ENCODE measurements around the gene LYG1.
"Not testable (repeated sequence)": the region's sequence is repeated elsewhere in the genome, so short reads cannot be mapped to it uniquely, and the experiment has no call there.

Gene LYG1

GRCh38 chr2:99301097-99301496 is at the start of gene LYG1:
TSS of gene LYG1 (minus strand) at chr2:99301197. CDS start at chr2:99295670, 5,527 bp downstream.
- peak within 1 kb of the TSS; percentile 23 to 93 (median 82) for H3K27ac Mint-ChIP-seq
- H3K9me3 Mint-ChIP-seq; H3K27me3 Mint-ChIP-seq (ENCODE audit: low read depth); H3K4me1 Mint-ChIP-seq; H3K4me3 Mint-ChIP-seq: not testable (repeated sequence)
- H3K36me3 Mint-ChIP-seq (ENCODE audit: low read depth), result peaks cover 30% of the 10 kb centered on the region

- H3K27ac Mint-ChIP-seq, result no peak overlapping the region
- no peaks in the 10 kb centered on the region for H3K9me3 Mint-ChIP-seq
- H3K4me3 Mint-ChIP-seq, result no peak overlapping the region
- H3K4me1 Mint-ChIP-seq, result no peaks in the 10 kb centered on the region
- no peak for TF ChIP-seq CTCF (IDR thresholded peaks at IDR 0.05; ENCODE audit: unreplicated experiment in 3 of 3)
- no peaks in the 10 kb centered on the region for H3K27me3 Mint-ChIP-seq (ENCODE audit: low read depth)
- H3K36me3 Mint-ChIP-seq (ENCODE audit: low read depth), result no peaks in the 10 kb centered on the region
Measured at GRCh38 chr2:99350194-99350593, 49.2 kb upstream of the LYG1 start.

GRCh38 chr2:99348173-99348572 is 47.2 kb upstream of the LYG1 start:
- Mint-ChIP-seq H3K4me1 (no peaks in the 10 kb centered on the region), H3K27me3 (ENCODE audit: low read depth) (no peaks in the 10 kb centered on the region), H3K27ac (no peak overlapping the region), H3K36me3 (ENCODE audit: low read depth) (no peaks in the 10 kb centered on the region), H3K4me3 (no peak overlapping the region), H3K9me3 (no peaks in the 10 kb centered on the region)
- no peak for TF ChIP-seq CTCF (IDR thresholded peaks at IDR 0.05; ENCODE audit: unreplicated experiment in 3 of 3)

DNA sequence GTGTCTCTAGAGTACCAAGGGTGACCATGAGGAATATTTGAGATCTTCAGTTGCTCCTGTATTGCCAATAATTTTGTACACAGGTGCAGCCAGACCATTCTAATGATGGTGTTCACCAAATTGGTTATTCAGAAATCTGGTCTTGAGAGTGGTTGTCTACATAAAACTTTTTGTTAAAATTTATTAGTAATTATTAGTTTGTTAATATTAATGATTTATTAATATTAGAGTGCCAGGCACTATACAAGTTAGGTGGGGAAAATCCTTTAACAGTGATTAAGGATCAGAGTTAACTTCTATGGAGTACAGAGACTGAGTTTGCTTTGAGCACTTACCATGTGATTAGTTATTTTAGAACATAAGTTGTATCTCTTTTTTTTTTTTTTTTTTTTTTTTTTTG is 45.2 kb upstream of the LYG1 start:
- no peaks in the 10 kb centered on the region for H3K27me3 Mint-ChIP-seq (ENCODE audit: low read depth)
- TF ChIP-seq CTCF (IDR thresholded peaks at IDR 0.05; ENCODE audit: unreplicated experiment in 3 of 3), result no peak

DNA sequence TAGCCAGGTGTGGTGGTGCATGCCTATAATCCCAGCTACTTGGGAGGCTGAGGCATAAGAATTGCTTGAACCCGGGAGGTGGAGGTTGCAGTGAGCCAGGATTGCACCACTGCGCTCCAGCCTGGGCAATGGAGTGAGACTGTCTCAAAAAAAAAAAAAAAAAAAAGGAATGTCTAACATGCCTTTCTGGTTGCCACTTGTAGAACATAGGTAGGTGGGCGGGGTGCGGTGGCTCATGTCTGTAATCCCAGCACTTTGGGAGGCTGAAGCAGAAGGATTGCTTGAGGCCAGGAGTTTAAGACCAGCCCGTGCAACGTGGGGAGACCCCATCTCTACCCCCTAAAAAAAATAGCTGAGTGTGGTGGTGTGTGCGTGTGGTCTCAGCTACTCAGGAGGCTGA is 44.4 kb upstream of the LYG1 start:
- H3K27me3 Mint-ChIP-seq (ENCODE audit: low read depth); H3K9me3 Mint-ChIP-seq; H3K4me3 Mint-ChIP-seq; H3K36me3 Mint-ChIP-seq (ENCODE audit: low read depth); H3K4me1 Mint-ChIP-seq; H3K27ac Mint-ChIP-seq: not testable (repeated sequence)

More for the DNA sequence above, 45.2 kb upstream of the LYG1 start:
- Mint-ChIP-seq H3K4me1 (no peaks in the 10 kb centered on the region), H3K27ac (no peak overlapping the region), H3K9me3 (no peaks in the 10 kb centered on the region), H3K4me3 (no peak overlapping the region), H3K36me3 (ENCODE audit: low read depth) (no peaks in the 10 kb centered on the region)

- Mint-ChIP-seq H3K9me3 (no peaks in the 10 kb centered on the region), H3K27ac (no peak overlapping the region), H3K4me3 (no peak overlapping the region), H3K27me3 (ENCODE audit: low read depth) (no peaks in the 10 kb centered on the region), H3K36me3 (ENCODE audit: low read depth) (no peaks in the 10 kb centered on the region), H3K4me1 (no peaks in the 10 kb centered on the region)
- TF ChIP-seq CTCF (IDR thresholded peaks at IDR 0.05; ENCODE audit: unreplicated experiment in 3 of 3), result no peak
Measured at GRCh38 chr2:99342536-99342935, 41.5 kb upstream of the LYG1 start.

- peak overlapping the region in 1 of 3 experiments; percentile 15 for H3K4me3 Mint-ChIP-seq
- H3K4me1 Mint-ChIP-seq, result no peaks in the 10 kb centered on the region
- TF ChIP-seq CTCF (IDR thresholded peaks at IDR 0.05; ENCODE audit: unreplicated experiment in 3 of 3), result no peak
- H3K36me3 Mint-ChIP-seq (ENCODE audit: low read depth), result no peaks in the 10 kb centered on the region
- no peaks in the 10 kb centered on the region for H3K9me3 Mint-ChIP-seq
- H3K27ac Mint-ChIP-seq, result no peak overlapping the region
- no peaks in the 10 kb centered on the region for H3K27me3 Mint-ChIP-seq (ENCODE audit: low read depth)
Measured at GRCh38 chr2:99340669-99341236, 39.8 kb upstream of the LYG1 start.

Measured in nephron (organoid).